Measurements from ENCODE around the gene ABHD18.
"Not testable (repeated sequence)": the region's sequence is repeated elsewhere in the genome, so short reads cannot be mapped to it uniquely, and the experiment has no call there.

ABHD18 gene

DNA sequence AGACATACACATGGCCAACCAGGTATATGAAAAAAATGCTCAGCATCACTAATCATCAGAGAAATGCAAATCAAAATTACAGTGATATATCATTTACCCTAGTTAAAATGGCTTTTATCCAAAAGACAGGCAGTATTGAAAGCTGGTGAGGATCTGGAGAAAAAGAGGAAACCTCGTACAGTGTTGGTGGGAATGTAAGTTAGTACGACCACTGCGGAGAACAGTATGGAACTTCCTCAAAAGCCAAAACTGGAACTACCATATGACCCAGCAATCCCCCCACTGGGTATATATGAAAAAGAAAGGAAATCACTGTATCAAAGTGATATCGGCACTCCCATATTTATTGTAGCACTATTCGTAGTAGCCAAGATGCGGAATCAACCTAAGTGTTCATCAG lies 23.4 kb downstream of the ABHD18 start:
- DNase-seq (ENCODE audit: low read depth in 1 of 2, low spot score in 1 of 2), result no peak

DNA sequence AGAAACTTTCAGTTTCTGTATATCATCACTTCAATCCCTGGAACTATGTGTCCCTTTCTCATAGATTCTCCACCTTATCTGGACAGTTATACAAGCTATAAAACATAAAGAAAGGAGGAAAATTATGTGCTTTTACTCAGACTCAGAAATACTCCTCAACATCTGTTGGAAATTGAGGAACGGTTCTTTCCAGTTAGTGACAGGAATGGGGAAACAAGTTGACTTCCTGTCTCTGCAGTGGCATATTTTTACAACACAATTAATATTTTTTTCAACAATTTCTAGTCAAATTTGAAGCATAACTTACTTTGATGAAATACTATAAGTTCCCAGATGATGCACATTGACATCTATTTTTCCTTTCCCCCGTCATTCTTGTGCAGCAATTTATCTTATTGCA lies 27.9 kb downstream of the ABHD18 start:
- DNase-seq (ENCODE audit: low read depth in 1 of 2, low spot score in 1 of 2), result no peak

DNA sequence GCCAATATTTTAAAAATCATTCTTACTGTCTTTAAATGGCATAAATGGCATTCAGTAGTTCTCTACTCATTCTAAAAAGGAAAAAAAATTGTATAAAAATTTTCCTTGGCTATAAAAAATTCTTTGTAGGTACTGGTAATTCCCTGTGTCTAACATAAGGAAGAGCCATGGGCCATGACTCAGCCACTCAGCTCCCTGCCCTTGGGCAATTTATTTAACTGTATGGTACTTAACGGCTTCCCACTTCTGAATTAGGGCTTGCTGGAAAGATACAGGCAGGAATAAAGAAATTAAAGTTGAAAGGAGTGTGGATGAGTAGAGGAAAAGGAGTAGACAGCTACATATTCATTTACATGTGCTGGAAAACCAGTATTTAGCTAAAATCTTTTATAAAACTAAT lies 30.6 kb downstream of the ABHD18 start:
- DNase-seq (ENCODE audit: low read depth in 1 of 2, low spot score in 1 of 2), result no peak

DNA sequence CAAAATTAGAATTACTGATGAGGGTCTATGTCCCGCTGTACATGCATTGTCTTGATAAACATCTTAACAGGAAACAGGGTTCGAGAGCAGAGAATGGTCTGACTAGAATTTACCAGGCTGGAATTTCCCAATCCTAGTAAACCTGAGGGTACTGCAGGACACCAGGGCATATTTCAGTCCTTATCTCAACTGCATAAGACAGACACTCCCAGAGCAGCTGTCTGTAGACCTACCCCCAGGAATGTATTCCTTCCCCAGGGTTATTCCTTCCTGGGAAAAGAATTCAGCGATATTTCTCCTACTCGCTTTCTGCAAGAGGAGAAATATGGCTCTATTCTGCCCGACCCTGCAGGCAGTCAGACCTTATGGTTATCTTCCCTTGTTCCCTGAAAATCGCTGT lies 31.3 kb downstream of the ABHD18 start:
- DNase-seq (ENCODE audit: low read depth in 1 of 2, low spot score in 1 of 2), result not testable (repeated sequence)

DNA sequence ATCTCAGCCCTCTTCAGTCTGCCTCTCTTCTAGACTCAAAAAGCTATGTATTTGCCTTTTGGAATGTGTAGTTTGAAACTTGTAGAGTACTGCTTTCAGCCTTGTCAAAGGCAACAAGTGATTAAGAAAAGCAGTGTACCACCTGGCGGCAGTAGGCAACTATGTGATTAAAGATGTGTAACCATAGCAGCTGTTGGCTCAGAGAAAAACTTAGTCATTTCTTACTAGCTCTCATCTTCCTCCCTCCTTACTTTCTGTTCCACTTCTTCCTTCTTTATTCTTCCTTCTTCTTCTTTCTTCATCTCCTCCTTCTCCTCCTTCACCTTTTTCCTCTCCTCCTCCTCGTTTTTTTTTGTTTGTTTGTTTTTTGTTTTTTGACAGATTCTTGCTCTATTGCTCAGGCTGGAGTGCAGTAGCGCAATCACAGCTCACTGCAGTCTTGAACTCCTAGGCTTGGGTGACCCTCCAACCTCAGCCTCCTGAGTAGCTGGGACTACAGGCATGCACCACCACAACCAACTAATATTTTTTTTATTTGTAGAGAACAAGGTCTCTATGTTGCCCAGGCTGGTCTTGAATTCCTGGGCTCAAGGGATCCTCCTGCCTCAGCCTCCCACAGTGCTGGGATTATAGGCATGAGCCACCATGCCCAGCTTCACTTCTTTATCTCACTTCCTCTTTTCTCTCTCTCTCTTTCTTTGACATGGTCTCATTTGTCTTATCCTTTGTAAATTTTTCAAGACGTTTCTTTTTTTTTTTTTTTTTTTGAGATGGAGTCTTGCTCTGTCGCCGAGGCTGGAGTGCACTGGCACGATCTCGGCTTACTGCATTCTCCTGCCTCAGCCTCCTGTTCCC lies 32.6 kb downstream of the ABHD18 start:
- DNase-seq (ENCODE audit: low read depth in 1 of 2, low spot score in 1 of 2), result no peak

DNA sequence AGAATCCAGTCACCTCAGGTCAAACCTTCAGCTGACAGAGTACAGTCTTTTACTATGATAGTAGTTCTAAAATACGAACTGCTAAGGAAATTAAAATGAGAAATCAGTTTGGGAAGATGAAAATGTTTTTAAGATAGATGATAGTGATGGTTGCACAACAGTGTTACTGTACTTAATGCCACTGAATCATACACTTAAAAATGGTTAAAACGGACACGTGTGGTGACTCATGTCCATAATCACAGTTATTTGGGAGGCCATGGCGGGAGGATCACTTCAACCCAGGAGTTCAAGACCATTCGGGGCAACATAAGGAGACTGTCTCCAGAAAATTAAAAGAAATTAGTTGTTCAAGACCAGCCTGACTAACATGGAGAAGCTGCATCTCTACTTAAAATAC lies 41.4 kb downstream of the ABHD18 start:
- DNase-seq (ENCODE audit: low read depth in 1 of 2, low spot score in 1 of 2), result no peak

DNA sequence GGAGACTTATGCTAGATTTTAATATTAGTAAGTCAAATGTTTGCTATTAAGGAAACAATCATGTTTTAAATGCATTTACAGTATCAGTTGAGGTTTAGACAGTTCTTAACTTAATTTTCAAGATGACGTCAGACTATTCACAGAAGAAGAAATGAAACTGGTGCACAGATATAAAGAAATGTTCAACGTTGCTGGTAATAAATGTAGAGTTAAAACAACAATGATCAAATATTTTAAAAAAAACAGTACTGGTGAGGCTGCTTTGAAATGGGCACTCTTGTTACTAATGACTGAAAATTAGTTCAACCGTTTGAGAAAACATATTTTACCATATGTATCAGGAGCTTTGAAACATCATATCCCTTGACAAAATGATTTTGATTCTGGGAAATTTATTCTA lies 44.2 kb downstream of the ABHD18 start:
- no peak for DNase-seq (ENCODE audit: low read depth in 1 of 2, low spot score in 1 of 2)

DNA sequence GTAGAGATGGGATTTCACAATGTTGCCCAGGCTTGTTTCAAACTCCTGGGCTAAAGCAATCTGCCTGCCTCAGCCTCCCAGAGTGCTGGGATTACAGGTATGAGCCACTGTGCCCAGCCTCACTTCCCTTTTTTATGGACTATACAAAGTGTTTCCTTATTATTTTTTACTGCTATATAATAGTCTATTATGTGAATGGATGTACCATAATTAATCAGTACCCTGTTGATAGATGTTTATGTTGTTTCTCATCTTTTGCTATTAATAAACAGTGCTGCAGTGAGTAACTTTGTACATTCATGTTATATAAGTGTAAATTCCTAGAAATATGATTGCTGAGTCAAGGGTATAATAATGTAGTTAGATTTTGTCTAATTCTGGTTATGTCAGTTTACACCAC lies 60.1 kb downstream of the ABHD18 start:
- no peak for DNase-seq (ENCODE audit: low read depth in 1 of 2, low spot score in 1 of 2)

DNA sequence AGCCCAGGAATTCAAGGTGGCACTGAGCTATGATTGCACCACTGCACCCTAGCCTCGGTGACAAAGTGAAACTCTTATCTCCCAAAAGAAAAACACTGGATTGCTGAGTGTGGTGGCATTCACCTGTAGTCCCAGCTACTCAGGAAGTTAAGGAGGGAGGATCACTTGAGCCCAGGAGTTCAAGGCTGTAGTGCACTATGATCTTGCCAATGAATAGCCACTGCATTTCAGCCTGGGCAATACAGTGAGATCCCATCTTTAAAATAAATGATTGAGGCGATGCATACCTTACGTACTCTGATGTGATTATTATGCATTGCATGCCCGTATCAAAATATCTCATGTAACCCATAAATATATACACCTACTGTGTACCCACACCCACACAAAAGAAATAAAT lies 64.7 kb downstream of the ABHD18 start:
- no peak for DNase-seq (ENCODE audit: low read depth in 1 of 2, low spot score in 1 of 2)

DNA sequence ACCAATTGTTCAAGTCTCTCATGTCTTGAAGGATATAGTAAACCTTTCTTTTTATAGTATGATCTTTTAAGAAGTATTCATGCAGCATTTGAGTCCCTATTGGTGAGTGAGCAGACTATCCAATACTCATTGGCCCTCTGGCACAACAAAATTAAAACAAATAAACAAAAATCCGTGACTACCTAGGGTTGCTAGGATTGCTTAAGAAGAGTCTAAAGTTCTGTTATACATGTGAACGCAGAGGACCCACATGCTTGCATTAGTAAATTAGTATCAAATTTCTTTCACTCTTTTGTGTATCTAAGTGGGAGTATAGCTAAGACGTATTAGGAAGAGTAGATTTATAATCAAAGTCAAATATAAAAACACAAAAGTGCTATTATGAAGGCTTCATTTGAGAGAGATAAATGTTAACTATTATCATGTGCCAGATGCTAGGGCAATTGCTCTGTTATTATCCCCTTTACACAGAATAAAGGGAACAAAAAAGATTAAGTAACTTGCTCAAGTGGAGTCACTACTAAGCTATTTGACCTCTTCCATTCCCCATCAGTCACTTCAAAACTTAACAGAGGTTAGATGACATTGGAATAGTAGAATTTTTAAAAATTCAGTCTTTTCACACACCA lies 66.7 kb downstream of the ABHD18 start:
- no peak for DNase-seq (ENCODE audit: low read depth in 1 of 2, low spot score in 1 of 2)

DNA sequence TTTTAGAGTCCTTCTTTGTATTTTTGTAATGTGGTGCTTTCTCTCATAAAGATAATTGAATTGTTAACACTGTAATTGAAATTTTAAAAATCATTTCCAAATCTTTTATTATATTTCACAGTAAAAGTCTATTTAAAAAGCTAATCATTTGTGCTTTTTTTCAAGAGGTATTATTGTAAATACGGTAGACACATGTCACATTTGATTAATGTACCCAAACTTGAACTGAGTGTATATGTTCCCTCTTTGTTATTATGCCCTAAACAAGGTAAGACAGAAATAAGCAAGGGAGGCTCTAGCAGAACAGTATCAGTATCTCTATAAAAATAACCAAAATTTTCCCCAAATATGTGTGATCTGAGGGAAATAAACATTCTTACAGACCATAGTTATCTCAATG lies 74.4 kb downstream of the ABHD18 start:
- no peak for DNase-seq (ENCODE audit: low read depth in 1 of 2, low spot score in 1 of 2)

DNA sequence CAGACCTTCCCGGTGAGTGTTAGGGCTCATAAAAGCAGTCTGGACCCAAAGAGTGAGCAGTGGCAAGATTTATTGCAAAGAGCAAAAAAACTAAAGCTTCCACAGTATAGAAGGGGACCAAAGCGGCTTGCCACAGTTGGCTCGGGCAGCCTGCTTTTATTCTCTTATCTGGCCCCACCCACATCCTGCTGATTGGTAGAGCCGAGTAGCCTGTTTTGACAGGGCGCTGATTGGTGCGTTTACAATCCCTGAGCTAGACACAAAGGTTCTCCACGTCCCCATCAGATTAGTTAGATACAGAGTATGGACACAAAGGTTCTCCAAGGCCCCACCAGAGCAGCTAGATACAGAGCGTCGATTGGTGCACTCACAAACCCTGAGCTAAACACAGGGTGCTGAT lies 81.8 kb downstream of the ABHD18 start:
- DNase-seq (ENCODE audit: low read depth in 1 of 2, low spot score in 1 of 2), result not testable (repeated sequence)

DNA sequence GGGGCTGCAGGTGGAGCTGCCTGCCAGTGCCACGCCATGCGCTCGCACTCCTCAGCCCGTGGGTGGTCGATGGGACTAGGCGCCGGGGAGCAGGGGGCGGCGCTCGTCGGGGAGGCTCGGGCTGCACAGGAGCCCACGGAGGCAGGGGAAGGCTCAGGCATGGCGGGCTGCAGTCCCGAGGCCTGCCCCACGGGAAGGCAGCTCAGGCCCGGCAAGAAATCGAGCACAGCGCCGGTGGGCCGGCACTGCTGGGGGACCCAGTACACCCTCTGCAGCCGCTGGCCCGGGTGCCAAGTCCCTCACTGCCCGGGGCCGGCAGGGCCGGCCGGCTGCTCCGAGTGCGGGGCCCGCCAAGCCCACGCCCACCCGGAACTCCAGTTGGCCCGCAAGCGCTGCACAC lies 82.3 kb downstream of the ABHD18 start:
- DNase-seq (ENCODE audit: low read depth in 1 of 2, low spot score in 1 of 2), result not testable (repeated sequence)

DNA sequence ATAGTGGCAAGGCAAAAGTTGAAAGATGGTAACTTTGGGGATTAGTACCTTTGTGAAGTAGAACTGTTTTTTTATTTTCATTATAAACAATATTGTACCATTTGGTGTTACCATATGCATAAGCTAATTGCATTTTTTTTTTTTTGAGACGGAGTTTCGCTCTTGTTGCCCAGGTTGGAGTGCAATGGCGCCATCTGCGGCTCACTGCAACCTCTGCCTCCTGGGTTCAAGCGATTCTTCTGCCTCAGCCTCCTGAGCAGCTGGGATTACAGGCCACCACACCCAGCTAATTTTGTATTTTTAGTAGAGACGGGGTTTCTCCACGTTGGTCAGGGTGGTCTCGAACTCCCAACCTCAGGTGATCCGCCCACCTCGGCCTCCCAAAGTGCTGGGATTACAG lies 86.0 kb downstream of the ABHD18 start:
- not testable (repeated sequence) for DNase-seq (ENCODE audit: low read depth in 1 of 2, low spot score in 1 of 2)

DNA sequence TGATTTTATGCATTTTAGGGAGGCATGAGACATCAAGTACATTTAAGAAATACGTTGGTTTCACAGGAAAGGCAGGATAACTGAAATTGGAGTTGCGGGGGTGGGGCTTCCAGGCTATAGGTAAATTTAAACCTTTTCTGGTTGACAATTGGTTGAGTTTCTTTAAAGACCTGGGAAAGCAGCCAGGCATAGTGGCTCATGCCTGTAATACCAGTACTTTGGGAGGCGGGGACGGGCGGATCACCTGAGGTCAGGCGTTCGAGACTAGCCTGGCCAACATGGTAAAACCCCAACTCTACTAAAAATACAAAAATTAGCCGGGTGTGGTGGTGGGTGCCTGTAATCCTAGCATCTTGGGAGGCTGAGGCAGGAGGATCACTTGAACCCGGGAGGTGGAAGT lies 89.7 kb downstream of the ABHD18 start:
- DNase-seq (ENCODE audit: low read depth in 1 of 2, low spot score in 1 of 2), result not testable (repeated sequence)

DNA sequence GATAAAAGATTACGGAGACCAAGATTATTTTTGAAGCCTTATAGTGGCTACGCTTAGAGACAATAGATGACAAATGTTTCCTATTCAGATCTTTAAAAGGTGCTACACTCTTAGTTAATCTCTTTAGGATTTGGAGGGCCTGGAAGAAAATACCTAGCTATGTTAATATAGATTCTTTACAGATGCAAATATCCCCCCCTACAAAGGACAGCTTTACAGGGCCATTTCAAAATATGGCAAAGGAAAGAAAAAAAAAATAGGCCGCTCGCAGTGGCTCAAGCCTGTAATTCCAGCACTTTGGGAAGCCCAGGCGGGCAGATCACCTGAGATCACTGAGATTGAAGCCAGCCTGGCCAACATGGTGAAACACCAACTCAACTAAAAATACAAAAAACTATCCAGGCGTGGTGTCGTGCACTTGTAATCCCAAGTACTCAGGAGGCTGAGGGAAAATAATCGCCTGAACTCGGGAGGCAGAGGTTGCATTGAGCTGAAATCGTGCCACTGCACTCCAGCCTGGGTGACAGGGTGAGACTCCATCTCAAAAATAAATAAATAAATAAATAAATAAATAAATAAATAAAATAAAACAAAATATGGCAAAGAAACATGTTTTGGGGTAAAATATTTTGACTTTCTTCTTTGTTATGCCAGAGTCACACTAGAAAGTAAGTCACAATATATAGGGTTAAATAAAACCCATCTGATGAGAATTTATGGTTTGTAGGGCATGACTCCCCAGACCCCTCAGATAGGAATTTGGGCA lies 90.4 kb downstream of the ABHD18 start:
- DNase-seq (ENCODE audit: low read depth in 1 of 2, low spot score in 1 of 2), result not testable (repeated sequence)

DNA sequence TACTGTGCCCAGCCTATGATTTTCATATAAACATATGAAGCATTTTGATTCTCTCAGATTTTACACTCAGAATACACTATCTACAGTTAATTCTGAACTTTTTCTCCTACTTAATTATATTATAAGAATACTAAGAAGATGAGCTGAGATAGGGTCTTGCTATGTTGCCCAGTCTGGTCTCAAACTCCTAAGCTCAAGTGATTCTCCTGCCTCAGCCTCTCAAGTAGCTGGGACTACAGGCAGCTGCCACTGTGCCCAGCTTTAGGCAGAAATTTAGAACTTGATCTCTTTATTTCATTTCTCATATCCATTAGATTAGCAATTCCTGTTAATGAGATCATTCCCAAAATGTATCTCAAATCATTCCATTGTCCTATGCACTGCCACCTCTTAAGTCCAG lies 91.2 kb downstream of the ABHD18 start:
- DNase-seq (ENCODE audit: low read depth in 1 of 2, low spot score in 1 of 2), result no peak

DNA sequence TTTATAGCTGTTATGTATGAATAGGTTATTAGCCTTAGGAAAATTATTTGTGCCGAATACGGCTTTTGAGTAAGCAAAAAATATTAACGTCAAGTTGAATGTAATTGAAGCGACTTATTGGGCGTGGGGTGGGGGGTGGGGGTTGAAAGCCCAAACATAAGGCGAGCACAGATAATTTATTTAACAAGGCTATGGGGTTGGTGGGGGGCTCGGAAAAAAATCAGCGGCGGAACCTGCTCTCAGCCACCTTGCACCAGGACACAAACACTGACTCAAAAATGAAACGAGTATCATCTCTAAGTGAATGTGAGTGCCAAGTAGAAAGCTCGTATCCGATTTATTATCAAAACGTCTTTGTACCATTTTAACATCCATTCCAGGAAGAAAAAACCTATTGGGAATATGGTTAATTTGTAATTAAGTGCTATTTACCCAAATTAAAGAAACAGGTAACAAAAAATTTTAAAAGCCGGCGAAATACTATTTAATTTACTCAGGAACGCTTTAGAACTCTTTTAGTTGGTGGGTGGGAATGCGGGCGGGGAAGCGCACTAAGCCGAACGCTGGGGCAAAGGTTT lies 95.0 kb downstream of the ABHD18 start:
- DNase-seq (ENCODE audit: low read depth in 1 of 2, low spot score in 1 of 2), result no peak

DNA sequence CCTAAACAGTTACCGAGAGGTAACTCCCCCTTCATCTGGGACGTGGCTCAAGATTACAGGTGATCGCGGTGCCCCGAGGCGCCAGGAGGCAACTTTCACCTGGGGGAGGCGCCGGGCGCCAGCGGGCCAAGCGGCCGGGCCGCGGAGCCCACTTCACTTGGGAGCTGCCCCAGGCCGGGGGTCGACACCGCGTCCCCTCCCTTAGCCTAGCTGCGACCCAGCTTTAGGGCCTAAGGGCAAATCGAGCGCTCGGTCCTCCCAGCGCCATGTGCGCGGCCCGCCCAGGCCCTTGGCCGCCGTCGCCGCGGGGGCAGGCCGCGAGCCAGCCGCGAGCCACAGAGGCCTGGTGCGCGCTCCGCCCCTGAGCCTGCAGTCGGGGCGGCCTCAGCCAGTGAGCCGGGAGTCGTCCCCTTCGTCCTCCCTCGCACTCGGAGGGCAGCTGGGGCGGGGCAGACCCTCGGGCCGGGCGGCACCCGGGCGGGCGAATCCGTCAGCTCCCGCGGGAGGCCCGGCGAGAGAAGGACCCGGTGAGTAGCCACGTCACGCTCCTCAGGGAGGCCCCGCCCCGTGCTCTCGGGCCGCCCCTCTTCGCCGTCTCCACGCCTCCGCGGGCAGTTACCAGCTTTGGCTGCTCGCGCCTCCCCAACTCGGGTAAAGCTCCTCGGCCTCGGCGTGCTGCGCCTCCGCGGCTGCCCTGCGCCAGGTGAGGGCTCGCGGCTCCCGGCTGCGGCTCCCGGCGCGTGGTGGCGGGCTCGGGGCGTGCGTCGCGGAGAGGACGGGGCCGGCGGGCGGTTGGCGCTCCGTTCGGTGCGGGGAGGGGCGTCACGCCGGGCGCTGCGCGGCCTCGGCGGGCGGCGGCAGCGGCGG lies 95.7 kb downstream of the ABHD18 start, which contains the start of gene LARP1B:
Gene LARP1B, plus strand, starts transcription at position 614 of the 867 bp plus-strand sequence. CDS start 13,640 bp downstream, outside the sequence.
- DNase-seq (ENCODE audit: low read depth in 1 of 2, low spot score in 1 of 2), result peak; percentile 87 to 90

All from activated CD4-positive, alpha-beta T cell treated with anti-CD3 and anti-CD28 coated beads, Interleukin-2, amount 50 U/mL, for 24 hours (primary cell).